NCI-H128 (cell line): Measurements from ENCODE around the gene SPATS2L.

Experiments
- DNase-seq: peaks from one replicate; lab custom pipeline; 2025; ENCODE audit not compliant: unreplicated experiment; lab: John Stamatoyannopoulos, UW

Gene SPATS2L

GRCh38 chr2:200296118-200296517 is 10.4 kb upstream of the SPATS2L start:
- no peak for DNase-seq

- no peak for DNase-seq
These were observed 9.4 kb upstream of the SPATS2L start for GRCh38 chr2:200297100-200297499.

- DNase-seq, result no peak
These were observed 8.5 kb upstream of the SPATS2L start for GRCh38 chr2:200297989-200298388.

- no peak for DNase-seq
These were observed 7.7 kb upstream of the SPATS2L start for GRCh38 chr2:200298816-200299215.

GRCh38 chr2:200300065-200300464 is 6.4 kb upstream of the SPATS2L start:
- DNase-seq, result no peak

- DNase-seq, result no peak
These were observed 5.7 kb upstream of the SPATS2L start for GRCh38 chr2:200300638-200301314.

- no peak for DNase-seq
These were observed 4.3 kb upstream of the SPATS2L start for GRCh38 chr2:200301953-200302858.

- no peak for DNase-seq
These were observed 3.4 kb upstream of the SPATS2L start for GRCh38 chr2:200302940-200303727.

GRCh38 chr2:200305797-200306195 is 697 bp upstream of the SPATS2L start:
- DNase-seq, result no peak

GRCh38 chr2:200306931-200307723 is 634 bp downstream of the SPATS2L start:
- no peak for DNase-seq

GRCh38 chr2:200307724-200308545 is 1.4 kb downstream of the SPATS2L start:
- no peak for DNase-seq

- DNase-seq, result no peak
These were observed 2.2 kb downstream of the SPATS2L start for GRCh38 chr2:200308546-200309295.

- no peak for DNase-seq
These were observed 3.0 kb downstream of the SPATS2L start for GRCh38 chr2:200309296-200310049.

- DNase-seq, result no peak
These were observed 4.1 kb downstream of the SPATS2L start for GRCh38 chr2:200310545-200310971.

- DNase-seq, result no peak
These were observed 4.6 kb downstream of the SPATS2L start for GRCh38 chr2:200311139-200311538.

- no peak for DNase-seq
These were observed 8.6 kb downstream of the SPATS2L start for GRCh38 chr2:200314976-200315567.

GRCh38 chr2:200317975-200318374 is 11.5 kb downstream of the SPATS2L start:
- no peak for DNase-seq

- DNase-seq, result no peak
These were observed 12.5 kb downstream of the SPATS2L start for GRCh38 chr2:200318940-200319435.
